Stimulated activated CD4-positive, alpha-beta T cell treated with anti-CD3 and anti-CD28 coated beads, Interleukin-12 subunit alpha, Interleukin-12 subunit beta, amount 100 ng/mL, for 24 hours (primary cell): ENCODE results near the gene KIF6.
A peak's percentile ranks its signal among the peaks of the same experiment; 100 is the strongest.

Experiments
- DNase-seq, 2 experiments: peaks; one replicate each; pipeline ENCODE4 v3.0.0-alpha.2; 2020; ENCODE audit warnings: low read depth in 2 of 2

Gene KIF6

DNA sequence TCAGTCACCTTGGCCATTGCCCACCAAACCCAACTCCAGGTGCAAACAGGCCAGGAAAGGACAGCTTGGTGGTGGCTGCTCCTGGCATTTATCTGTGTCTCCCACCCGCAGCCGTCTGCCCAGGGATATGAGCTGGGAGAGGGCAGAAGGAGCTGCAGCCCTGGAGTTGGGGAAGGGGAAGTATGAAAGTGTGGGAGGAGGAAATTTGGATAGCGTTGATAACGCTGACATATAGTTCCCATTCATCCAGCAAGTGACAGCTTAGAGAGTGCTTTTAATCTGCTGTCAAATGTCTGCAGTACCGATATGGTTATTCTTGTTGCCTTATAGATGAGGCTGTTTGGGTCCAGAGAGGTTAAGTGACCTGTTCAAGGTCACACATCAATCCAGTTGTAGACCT lies 403.4 kb downstream of the KIF6 start:
- DNase-seq = no peak

DNA sequence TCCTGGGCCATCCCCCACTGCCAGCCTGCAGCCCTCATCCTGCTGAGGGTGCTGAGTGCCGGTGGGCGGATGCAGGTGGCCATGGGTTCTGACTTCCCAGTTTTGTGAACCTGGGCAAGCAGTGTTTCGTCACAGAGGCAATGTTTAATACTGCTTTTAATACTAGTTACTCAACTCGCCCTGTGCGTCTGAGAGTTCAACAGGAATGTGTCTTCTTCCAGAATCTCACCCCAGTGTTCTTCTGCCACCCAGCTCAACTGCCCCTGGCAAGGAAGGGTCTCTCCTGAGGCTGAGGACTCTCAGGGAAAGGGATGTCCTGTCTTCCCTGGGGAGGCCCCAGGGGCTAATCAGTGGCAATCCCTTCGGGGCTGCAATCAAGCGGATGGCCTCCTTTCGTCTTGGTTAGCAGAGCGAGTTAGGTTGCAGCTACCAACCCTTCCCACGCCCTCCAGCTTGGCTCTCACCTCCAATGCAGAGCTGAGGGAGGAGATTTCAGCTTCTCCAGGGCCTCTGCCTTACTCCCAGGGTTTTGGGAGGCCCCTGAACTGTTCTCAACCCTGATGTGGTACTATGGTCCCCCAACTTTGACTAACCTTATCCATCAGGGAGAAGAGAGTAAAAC lies 404.7 kb downstream of the KIF6 start:
- DNase-seq = no peak

DNA sequence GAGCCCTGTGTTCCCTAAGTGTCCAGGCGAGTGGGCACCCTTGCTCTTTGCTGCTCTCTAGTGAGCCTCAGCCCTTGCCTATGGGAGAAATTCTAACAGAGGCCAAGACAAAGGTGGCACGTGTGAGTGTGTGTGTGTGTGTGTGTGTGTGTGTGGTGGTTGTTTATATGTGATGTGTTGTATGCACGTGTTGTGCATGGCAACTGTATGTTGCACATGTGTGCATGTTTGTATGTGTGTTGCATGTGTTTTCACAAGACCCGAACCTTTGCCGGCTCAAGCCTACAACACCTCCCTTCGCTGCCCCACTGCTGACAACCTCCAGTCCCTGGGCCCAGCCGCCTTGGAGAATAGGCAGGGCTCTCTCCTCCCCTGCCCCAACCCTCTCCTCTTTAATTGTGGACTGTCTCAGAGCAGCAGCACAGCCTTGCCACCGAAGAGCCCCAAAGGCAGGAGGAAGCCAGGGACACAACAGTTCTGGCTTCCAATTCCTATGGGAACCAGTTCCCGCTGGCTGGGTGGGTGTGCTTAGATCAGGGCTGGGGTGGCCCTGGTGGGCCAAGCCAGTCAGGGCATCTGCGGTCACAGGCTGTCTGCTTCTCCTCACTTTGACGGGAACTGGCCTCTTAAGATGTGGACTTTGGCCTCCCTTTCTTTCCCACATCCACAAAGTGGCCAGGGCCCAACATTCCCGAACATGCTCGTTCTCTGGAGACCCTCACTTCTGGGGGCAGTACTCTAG lies 405.4 kb downstream of the KIF6 start:
- no peak for DNase-seq

DNA sequence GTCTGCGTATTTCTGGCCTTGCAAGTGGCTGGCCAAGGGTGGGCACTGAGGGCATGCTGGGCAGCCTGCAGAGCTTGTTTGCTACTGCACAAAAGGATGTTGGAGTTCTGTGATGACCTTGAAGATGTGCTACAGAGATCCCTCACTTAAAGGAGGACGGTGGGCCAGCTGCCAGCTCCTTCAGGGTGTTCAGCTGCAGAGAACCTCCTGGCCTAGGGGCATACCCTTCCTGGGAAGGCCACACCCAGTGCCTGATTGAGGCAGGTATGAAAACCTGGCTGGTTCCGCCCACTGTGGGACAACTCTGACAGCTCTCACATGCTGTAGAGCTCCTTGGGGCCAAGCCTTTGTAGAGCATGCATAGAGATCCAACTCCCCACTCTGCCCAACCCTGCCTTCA lies 408.0 kb downstream of the KIF6 start:
- no peak for DNase-seq

DNA sequence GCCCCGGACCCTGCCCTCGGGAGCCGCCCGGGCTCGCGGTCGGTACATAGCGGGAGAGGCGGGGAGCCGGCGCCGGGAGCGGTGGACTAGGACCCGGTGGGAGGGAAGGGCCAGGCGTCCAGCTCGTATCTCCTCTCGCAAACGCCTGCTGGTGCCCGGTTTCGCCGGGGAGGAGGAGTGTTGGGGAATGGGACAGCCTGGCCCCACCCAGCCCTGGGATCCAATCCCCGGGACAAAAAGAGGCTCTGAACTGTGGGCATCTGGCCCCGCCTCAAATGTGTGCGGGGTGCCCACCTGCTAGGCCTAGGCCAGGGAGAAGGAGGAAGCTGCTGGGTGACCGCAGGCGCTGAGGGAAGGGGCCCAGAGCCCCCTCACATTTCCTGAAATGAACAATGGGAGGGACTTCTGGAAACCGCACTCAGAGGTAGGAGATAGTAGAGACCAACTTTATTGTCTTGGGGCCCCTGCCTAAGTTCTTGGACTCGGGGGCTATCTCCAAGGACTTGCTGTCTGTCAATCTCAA lies 410.9 kb downstream of the KIF6 start, which contains the start of gene KCNK17:
TSS of gene KCNK17 (minus strand) at position 147 of the 523 bp plus-strand sequence. CDS start at position 48, 99 bp downstream.
- DNase-seq = no peak

DNA sequence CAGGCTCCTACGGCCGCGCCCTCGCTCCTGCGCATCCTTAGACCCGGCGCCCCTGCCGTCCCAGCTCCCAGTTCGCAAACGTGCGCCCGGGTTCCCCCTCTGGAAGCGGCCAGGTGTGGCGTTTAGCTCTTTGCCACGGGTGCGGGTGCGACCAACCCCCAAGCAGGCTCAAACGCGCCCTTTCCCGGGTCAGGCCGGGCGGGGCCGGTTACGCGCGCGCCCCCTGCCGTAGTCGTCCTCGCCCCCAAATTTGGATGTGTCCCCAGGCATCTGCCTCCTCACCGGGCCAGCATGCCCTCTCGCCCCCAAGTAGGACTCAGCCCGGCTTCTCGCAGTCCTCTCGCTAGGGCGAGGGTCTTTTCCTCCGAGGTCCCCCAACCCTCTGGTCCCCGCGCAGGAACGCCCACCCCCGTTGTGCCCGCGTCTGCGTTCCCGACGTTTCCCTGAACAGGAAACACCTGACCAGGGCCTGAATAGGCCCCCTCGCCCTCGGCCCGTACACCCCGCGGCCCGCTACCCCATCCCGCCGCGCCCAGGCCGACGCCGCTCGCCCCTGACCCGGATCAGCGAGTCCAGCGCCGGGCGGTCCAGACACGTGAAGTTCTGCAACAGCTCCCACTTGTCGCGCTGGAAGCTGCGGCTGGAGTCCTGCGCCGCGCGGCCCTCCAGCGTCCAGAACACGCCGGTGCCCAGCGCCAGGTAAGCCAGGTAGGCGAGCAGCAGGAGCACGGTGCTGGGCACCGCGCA lies 411.5 kb downstream of the KIF6 start:
- no peak for DNase-seq

DNA sequence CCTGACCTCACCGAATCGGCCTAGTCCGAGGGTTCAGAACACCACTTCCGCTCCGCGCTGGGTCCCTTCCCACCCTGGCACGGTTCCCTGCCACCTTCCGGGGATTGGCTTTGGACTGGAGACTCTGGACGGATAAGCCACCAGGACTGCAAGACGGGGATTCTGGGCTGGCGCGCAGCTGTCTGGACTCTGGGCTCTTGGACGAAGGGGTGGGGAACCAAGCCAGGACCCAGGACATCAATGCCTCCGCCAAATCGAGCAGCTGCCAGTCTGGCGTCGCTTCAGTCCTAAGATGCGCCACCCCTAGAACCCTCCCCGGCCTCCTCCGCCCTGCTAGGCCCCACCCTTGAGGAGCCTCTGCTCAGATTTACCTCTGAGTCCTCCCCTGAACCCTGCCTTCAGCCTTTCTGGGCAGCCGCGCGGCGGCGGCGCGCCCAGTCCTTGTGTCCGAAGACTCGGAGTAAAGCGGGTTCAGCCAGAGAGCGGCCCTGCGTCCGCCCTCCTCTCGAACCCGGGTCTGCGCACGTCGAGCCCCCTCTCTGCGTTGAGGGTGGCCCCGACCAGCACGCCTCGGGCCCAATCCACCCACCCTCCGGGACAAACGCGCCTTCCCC lies 412.2 kb downstream of the KIF6 start:
- no peak for DNase-seq

DNA sequence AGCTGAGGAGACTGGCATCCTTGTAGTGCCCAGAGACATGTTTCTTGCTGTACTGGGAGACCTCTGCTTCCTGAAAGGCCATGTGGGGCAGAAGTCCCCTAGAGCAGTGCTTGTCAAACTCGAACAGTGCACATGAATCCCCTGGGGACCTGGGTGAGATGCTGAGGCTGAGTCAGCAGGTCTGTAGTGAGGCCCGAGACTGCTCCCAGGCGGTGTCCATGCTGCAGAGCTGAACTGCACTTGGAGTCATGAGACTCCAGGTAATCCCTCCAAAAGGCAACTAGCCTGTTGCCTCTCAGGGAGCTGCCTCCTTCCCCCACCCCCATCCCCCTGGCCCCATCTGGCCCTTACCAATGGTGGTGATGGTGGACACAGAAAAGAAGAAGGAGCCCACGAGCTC lies 414.7 kb downstream of the KIF6 start:
- no peak for DNase-seq

DNA sequence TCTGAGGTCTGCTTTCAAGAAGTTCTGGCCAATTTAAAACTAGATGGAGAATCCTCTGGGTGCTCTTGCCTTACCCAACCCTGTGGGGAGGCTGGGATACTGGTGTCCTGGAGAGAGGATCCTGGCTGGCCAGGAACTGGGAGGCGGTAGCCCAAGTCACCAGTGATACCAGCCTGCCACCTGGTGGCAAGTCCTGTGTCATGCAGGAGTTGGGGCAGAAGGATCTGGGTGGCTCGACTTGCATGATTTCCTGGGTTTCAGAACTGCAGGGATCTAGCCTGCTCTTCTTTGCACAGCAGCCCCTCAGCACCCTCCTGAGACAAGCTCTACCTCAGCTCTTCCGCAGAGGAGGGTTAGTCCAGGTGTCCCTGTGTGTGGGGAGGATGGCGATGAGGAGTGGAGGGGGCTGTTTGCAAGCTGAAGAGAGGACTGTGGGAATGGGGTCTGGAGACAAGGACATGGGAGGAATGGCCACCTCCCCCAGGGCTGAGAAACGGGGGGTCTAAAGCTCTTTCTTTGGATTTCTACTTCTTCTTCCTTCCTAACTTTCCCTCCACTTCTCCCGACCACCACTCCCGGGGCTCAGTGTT lies 415.2 kb downstream of the KIF6 start:
- DNase-seq = peak; percentile 17 to 59

DNA sequence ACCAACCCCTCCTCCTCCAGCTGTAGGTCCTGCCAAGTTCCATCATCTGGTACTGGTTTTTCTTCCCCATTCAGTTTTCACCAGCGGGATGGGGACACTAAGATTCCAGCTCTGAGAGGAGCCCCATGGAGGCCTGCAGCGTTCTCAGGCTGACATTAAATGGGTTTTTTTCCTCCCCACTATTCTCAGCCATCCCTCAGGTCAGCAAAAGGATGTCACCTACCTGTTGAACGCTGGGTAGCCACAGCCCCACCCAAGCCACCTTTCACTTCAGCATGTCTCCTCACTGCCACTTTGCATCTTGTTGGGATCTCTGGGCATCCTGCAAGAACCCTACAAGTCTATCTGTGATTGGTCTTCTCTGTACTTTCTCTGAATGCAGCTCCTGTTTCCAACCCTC lies 417.7 kb downstream of the KIF6 start:
- DNase-seq = no peak

DNA sequence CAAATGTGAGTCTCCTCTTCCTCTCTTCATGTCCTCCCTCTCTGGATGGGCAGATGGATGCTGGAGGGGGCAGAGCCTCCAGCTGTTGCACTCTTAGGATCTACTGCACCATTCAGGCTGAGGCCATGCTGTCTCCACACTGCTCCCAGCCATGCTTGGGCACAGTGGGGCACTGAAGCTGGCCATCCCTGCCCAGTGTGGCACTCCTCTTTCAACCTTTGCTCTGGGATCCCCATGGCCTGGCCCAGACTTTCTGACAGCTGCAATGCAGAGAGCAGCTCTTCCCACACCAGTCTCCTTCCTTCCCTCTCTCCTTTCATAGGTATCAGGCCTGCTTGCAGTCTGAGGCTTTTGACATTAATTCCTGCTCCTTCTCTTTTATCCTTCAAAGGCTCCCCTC lies 420.3 kb downstream of the KIF6 start:
- no peak for DNase-seq

DNA sequence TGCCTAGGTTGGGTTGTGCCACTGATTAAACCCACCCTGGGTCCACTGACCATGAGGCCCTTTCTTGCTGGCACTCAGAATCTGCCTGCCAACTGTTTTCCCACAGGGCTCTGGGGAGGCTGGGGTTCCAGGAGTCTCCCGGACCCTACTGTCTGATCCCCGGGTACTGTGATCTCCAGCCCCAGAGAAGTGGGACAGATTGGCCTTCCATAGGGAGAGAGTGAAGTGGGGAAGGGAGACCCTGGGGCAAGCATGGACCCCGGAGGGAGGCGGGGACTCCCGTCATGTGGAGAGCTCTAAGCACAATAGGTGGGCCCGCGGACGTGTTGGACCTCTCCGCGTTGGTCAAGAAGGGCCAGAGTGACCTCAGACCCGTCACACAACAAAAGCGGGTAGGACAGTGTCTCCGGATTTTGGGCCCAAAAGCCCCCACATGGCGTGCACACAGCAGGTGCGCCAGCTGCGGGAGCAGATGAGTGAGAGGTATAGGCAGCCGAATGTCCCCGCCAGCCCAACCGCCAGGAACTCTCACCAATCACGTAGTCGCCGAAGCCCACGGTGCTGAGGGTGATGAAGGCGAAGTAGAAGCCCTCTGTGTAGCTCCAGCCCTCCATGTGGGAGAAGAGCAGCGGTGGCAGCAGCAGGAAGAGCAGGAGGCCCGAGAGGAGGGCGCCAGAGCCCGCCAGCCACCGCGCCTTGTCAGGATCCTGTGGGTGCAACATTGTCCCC lies 421.6 kb downstream of the KIF6 start:
- no peak for DNase-seq

DNA sequence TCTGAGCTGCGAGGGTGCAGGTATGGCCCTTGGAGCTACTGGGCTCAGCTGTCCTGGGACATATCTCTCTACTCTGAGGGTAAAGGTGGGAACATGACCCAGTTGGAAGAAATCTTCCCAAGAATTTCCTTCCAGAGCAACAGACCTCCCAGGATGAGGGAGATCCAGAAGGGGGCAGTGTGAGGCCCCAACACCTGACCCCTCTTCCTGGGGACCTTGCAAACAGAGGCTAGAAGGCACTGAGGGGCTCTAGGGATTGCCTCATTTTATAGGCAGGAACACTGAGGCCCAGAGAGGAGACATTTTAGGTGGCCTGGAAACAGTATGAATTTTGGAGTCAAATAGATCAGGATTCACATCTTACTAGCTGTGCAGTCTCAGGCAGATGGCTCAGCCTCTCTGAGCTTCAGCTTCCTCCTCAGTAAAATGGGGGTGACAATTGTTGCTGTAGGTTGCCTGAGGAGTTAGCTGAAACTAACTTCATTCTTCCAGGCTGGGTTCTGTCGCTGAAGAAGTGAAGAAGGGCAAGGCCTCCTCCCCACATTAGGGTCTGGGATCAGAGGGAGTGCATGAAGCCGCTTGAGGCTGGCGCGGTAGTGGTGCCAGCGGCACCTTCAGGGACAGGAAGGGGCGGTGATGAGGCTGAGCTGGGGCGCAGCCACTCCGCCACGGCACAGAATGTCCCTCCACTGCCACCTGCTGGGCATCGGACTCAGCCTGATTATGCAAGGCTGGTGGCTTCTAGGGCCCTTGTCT lies 422.4 kb downstream of the KIF6 start:
- peak; percentile 77 to 91 for DNase-seq

DNA sequence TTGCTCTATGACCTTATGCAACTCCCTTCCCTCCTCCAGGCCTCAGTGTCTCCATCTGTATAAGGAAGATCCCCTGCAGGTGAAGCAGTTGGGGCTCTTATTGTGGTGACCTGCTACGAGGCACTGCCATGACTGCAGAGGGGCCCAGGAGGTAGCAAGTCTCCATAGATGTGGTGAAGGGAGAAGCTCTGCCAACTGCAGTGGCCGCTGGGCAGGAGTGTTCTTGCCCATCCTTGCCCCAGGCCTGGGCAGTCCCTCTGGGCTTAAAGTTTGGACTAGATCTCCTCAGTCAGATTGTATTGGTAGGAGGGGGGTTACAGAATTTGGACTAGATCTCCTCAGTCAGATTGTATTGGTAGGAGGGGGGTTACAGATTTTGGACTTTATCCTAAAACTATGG lies 423.2 kb downstream of the KIF6 start:
- no peak for DNase-seq

DNA sequence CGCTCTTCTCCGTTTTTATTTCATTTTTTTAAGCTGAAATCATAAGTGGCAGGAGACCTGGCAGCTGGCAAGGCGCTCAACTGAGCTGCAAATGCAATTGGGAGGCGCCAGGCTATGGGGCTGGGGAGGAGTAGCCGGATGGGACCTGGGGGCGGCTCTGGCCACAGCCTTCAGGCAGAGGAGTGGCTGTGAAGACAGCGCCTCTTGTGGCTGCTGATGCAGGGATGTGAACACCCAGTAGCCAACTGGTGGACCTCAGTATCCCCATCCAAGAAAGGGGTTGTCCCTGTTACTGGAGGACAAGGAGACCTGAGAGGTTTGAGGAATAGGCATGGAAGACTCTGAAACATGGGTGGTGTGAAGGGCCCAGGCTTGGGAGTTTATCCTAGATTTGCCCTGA lies 423.6 kb downstream of the KIF6 start:
- DNase-seq = no peak

DNA sequence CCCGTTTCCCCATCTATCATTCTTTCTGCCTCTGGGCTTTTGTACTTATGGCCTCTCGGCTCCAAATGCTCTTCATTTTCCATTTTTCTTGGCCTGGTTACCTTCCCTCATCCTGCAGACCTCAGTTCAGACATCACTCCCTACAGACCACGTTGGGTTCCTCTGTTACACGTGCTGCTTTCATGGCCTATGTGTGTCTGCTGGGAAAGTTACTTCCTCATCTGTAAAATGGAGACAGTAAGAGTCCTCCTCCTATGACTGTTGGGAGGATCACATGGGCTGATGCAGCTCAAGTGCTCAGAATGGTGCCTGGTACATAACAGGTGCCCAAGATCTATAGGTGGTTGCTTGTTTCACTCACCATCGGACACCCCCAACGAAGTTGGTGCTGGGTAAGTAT lies 424.5 kb downstream of the KIF6 start:
- DNase-seq = no peak

DNA sequence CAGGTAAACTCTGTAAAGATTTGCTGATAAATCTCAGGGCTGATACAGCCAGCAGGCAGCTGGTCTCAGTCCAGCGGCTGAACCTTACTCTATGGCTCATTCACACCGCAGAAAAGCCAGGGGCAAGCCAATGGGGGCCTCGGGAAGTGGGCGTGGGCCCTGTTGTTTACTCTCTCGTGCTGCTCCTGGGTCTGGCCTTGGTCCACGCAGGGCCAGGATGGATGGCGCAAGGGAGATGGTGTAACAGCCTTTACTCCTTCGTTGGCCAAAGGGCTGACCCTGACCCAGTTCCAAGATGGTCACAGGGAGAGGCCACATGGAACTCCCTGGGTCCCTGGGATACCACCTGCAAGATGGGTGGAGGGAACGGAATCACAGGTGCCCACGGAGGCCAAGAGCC lies 427.1 kb downstream of the KIF6 start:
- DNase-seq = no peak

DNA sequence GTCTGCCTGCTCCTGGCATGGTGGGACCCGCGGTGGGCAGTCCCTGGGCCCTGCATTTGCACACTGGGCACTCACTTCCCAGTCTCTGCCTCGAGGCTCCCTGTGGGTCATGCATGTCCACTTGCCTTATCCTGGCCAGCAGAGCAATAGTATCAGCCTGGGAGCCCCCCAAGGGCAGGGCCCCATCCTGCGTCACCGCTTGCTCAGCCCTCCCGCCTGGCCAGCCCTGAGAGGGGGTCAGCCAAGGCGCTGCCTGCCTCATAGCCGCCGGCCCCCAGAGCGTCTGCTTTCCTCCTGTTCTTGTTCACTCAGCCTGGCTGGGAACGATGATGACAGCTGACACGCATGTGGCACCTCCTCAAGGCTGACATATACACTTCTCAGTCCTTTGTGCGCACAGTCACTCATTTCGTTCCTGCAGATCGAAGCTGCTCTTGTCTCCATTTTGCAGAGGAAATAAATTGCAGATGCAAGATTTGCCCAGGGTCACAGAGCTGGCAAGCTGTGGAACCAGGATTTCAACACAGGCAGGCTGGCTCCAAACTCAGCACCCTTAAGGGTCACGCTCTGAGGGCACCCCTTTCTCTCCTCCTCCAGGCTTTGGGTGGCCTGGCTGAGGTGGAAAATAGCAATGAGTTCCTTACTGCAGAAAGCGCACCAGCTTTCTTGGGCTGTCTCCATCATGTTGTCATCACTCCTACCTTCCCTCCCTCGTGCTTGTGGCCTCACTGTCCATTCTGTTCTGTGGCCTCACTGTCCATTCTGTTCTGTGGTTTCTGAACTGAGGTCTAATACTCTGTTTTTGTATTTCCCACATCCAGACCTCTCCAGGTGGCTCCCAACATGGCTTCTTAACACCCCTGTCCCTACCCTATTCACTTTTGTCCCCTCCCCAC lies 428.2 kb downstream of the KIF6 start:
- no peak for DNase-seq

DNA sequence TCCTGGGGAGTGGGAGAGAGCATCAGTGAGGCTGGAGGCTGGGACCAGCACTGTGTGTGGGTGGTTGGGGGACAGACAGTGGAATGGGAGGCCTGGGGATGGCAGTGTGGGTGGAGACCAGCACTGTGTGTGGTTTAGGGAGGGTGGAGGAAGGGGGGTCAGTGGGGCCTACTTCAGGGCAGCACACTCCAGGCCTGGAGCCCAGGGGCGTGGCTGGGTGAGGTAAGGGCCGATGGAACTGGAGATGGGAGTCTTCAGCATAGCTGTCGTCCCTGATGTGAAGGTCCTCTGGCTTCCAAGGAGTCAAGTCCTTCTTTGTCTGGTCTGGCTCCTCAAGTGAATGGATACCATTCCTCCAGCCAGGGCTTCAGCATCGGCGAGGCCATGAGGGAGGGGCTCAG lies 429.6 kb downstream of the KIF6 start:
- no peak for DNase-seq
